GM18499 (cell line): ENCODE data around the gene SOCS7.
"Not testable (repeated sequence)": the region's sequence is repeated elsewhere in the genome, so short reads cannot be mapped to it uniquely, and the experiment has no call there.

ENCODE experiments used
- ATAC-seq: cut with Tn5 transposase; IDR thresholded peaks from one replicate; pipeline ENCODE4 v1.9.1; 2021; ENCODE audit warnings: moderate number of reproducible peaks; ENCODE audit not compliant: insufficient read depth, unreplicated experiment

SOCS7 gene

DNA sequence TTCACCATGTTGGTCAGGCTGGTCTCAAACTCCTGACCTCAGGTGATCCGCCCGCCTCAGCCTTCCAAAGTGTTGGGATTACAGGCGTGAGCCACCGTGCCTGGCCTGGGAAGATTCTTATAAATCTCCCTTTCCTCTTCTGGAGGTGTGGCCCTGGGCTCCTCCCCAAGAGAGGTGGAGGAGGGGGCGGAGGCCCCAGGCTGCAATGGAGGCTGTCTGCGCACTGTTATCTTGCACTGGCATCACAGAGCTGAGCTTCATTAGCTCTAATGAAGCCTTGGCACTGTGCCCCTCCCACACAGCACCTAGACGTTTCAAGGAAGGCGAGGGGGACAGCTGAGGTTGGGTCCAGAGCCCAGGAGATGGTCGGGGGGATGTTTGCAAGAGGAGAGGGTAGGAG lies 84.2 kb downstream of the SOCS7 start:
- ATAC-seq: no peak

DNA sequence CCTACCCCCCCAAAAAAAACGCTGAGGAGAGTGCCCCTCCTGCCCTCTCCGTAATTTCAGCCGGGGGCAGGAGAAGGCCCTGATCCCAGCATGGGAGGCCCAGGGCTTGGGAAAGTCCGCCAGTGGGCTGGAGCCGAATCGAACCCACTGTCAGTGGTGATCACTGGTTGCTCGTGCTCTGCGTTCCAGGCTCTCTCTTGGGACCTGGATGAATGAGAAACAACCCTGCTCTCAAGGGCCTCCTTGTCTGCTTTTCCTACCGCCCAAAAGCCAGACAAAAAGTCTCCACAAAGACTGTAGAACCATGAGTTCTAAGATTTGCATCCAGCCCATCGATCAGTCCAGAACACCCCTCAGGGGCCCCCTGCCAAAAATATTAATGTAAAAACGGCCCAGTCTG lies 84.7 kb downstream of the SOCS7 start:
- no peak for ATAC-seq

DNA sequence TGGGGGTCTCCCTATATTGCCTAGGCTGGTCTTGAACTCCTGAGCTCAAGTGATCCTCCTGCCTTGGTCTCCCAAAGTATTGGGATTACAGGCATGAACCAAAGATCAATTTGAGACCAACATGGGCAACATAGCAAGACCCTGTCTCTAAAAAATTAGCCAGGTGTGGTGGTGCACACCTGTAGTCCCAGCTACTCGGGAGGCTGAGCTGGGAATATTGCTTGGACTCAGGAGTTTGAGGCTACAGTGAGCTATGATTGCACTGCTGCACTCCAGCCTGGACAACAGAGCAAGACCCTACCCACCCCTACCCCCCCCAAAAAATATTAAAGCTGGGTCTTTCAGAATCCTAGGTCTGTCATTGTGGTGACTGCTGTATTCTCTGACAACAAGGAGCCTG lies 85.7 kb downstream of the SOCS7 start:
- not testable (repeated sequence) for ATAC-seq

DNA sequence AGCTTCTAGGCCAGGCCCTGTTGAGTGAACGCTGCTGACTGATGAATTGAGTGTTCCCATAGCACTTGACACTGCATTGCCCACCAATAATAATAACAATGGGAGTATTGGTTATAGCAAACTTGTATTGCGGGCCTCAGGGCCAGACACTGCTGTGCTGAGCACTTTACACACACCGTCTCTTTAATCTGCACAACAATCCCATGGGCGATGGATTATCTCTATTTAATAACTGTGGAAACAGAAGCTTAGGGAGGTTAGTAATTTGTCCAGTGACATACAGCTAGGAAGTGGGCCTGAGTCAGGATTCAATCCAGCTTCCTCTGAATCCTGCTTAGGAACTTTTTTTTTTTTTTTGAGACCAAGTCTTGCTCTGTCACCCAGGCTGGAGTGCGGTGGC lies 87.8 kb downstream of the SOCS7 start:
- no peak for ATAC-seq

DNA sequence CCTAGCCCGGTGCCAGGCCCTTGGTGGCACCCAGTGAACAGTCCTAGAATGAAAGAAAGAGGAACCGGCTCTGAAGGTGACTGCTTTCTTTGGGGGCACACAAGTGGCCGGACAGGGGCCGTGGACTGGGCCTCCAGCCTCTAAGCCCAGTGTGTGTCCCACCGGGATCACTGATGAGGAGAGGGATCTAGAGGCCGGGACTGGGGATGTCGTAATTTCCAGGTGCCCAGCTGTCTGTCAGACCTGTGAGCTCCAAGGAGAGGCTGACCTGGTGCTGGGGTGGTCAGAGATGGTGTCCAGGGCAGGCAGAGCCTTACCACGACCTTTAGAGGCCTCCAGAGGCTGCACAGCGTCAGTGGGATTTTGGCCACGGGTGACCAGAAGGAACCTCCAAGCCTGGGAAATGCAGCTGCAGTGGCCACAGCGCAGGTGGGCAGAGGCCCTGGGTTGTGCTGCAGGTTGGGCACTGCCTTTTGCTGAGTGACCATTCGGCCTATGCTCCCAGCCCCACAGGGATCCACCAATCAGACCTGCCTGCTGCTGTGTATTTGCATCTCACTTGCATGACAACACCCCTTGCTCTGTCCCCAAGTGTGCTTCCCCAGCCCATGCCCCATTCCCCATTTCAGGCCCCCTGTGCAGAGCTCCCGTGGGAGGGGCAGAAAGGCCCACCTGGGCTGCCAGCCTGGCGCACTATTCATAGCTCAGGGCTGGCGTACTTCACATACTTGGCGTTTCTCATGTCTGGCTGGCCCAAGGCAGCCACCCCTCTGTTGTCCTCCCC lies 89.2 kb downstream of the SOCS7 start:
- ATAC-seq: no peak

DNA sequence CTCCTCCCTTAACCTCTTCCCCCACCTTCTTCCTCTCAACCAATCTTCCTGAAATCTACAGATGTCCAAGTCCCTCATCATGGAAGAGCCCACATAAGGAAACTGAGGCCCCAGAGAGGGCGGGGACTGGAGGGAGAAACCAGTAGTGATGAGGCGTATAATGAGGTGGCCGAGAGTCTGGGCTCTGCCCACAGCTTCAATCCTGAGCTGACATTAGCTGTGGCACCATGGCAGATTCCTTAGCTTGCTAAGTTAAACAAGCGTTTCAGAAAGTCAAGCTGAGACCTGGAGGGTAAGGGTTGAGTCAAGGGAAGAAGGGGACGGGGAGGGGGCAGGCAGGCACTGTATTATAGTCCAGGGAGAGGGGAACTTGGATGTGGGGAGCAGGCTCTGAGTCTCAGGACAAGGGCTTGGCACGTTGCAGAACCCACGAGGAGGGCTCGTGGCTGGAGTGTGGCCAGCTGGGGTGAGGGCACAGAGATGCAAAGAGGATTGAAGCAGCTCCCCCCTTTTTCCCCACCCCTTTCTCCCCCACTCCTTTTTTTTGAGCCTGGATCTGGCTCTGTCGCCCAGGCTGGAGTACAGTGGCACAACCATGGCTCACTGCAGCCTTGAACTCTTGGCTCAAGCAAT lies 89.9 kb downstream of the SOCS7 start:
- no peak for ATAC-seq

DNA sequence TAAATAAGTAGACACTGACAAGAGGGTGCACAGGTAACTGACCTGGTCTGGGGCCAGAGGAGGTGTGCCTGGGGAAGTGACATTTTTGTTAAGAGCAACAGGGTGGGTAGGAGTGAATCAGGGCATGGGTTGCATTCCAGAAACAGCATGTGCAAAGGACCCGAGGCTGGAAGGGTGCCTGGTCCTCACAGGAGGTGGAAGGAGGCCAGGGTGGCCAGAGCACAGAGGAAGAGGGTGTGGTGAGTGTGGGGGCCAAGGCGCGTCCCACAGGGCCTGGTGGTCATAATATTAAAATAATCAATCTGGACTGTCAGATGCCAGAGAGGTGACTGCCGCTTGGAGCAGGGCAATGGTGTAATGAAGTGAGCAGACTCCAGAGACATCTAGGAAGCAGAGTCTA lies 90.9 kb downstream of the SOCS7 start:
- no peak for ATAC-seq

DNA sequence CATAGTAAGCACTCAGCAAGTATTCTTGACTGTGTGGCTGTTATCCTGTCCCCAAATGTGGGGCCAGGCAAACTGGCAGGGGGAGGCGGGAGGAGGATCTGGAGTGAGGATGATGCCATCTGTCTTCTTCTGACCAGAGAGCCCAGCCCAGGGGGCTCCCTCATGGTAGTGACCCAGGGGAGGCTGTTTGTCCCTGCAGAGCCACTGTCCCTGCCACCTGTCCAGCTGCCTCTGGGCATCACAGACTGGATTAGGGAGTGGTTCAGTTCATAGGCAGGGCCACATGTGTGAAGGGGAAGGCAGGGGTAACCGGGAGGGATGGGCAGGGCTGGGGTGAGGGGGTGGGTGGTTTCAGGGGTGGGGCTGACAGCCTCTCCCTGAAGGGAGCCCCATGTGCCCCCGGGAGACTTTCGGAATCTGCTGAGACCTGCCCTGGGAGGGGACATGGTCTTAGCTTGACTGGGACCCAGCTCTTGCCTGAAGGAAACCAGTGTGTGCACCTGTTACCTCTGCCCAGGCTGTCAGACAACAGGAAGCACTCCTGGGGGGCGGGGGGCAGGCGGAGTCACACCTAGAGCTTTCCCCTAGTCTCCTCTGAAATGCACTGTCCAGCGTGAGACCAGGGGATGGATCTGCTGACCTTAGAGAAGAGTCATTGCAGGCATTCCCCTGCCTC lies 91.8 kb downstream of the SOCS7 start:
- no peak for ATAC-seq

DNA sequence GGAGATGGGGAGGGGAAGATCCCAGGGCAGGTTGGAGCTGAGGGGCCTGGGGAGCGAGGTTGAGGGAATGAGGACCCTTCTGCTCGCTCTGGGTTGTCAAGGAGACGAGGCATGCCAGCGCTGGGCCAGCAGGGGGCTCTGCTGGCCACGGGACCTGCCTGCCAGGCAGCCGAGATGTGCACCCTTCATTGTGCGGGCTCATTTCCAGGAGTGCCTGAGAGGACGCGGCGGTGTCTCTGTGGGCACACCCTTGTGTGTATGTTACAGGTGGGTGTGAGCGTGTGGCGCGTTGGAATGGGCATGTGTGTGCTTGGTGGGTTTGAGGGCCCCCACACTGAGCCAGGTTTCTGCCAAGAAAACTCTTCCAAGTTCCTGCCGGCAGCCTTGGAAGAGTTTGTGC lies 92.5 kb downstream of the SOCS7 start:
- ATAC-seq: no peak

DNA sequence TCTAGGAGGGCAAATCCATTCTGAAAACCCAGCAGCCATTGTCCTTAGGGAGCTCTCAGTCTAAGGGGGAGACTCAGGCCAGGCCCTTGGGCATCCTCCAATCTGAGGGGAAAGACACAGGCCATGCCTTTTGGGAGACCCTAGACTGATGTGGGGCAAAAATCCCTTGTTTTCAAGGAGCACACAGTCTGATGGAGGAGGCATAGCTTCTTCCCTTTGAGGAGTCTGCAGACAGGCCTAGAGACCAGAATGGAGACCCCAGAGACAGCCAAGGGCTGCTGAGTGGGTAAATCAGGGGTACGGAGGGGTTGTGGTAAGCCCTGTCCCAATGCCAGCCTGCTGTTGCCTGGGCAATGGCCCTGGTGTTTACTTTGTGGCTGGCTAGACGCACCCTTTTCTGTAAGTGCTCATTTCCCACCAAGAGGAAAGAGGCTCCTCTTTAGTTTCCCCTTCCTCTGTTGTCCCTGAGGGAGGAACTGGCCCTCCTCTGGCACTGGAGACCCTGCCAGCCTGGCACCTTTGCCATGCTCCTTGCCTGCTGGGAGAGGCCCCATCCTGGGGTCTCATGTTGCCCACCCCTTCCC lies 96.0 kb downstream of the SOCS7 start:
- no peak for ATAC-seq

DNA sequence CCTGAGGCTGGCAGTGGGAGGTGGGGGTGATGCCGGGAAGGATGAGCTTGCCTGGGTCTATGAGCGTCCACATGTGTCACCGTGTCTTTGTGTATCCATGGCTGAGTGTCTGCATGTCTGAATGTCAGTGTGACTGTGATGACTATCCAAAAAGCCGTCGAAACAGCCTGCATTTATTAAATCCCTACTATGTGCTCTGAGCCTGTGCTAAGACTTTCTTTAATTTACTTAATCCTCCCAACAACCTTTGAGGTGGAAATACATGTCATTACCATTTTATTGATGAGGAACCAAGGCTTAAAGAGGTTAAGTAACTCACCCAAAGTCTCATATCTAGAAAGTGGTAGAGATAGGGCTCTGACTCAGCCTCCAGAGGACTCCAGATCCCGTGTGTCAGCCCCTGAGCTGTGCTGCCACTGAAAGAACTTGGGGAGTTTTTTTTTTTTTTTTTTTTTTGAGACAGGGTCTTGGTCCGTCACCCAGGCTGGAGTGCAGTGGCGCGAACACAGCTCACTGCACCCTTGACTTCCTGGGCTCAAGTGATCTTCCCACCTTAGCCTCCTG lies 96.6 kb downstream of the SOCS7 start:
- no peak for ATAC-seq

DNA sequence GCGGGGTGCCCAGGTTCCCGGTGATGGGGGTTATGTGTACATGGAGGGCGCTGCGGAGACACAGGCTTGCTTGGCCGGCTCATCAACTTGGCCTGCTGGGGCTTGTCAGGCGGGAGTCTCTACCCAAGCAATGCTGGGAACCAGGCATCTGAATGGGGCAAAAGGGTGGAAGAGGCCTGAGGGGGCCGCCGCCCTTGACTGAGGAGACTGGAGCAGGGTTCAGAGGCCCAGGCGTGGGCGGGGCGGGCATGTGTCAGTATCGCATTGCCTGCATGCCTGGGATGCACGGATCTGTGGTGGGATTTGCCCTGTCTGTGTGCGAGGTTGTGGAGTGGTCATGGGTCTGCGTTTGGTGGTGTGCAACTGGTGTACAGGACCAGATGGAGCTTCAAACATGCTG lies 97.7 kb downstream of the SOCS7 start:
- no peak for ATAC-seq

DNA sequence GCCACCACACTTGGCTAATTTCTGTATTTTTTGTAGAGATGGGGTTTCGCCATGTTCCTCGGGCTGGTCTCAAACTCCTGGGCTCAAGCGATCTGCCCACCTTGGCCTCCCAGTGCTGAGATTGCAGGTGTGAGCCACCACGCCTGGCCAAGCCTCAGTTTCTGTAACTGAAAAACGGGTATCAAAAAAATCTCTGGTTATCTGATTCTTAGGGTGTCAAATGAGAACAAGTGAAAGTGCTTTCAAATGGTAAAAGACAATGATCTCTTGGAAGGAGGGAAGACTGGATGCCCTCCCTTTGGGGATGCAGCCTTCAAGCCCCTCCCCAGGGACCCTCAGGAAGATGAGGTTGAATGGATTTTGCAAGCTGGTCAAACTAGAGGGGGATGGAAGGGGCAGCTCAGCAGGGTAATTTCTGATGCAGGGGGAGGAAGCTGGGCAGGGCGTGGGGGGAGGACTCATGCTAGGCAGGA lies 98.9 kb downstream of the SOCS7 start:
- ATAC-seq: no peak

DNA sequence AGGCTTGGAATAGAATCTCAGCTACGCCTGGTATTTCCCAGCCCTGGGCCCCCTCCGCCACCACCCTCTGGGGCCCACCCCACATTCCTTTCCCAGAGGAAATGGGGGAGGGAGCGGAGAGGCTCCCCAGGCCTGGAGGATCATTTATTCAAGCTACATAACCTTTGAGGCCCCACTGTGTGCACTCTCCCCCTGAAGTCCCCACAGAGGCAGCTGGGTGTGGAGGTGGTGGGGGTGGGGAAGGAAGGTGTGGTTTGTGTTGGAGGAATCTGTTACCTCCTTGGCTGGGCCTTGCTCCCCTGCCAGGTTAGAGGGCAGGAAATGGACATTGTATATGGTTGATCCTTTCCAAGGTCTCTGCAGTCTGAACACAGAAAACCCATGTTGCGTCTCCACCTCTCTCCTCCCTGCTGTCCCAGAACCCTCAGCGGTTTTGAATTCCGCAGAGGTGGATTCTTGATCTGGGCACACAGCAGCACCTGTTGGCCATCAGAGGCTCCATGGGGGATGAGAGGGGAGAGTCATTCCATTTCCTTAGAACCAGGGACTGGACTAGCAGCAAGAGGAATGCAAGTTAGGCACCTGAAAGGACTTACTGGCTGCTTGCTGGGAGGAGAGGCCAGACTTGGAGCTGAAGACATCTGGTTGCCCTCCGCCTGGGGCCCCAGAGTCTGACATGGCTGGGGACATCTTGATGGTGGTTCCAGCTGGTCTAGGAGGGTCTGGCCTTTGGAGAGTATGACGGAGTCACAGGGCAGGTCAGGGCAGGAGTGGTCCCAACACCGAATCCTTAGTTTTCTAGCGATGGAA lies 99.6 kb downstream of the SOCS7 start:
- no peak for ATAC-seq

DNA sequence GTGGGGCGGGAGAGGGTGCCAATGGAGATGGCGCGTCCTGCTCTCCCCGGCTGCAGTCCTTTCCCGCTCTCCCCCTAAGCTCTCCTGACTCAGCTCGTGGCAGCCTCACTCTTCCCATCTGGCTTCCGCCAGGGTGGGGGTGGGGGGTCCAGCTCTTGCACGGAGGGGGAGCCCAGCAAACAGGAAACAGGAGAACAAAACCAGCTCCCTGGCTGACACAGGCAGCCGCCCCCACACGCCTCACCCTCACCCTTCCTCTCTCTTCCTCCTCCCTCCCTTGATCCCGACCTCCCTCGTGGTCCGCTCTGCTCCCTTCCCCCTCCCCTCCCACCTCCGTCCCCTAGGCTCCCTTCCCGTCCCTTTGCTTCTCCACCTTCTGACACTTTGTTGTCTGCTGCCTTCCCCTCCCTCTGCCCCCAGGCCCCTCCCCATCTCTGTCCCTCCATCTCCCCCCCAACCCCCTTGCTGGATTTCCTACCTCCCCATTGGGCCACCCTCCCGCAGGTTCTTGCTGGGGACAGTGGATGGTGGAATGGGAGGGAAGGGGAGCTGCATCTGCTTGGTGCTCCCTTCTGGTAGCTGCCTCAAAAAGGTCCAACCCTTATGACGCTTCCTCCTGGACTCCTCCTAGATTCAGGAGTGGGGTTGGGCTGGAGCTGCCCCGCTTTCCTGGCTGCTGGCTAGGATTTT lies 100.3 kb downstream of the SOCS7 start:
- no peak for ATAC-seq

DNA sequence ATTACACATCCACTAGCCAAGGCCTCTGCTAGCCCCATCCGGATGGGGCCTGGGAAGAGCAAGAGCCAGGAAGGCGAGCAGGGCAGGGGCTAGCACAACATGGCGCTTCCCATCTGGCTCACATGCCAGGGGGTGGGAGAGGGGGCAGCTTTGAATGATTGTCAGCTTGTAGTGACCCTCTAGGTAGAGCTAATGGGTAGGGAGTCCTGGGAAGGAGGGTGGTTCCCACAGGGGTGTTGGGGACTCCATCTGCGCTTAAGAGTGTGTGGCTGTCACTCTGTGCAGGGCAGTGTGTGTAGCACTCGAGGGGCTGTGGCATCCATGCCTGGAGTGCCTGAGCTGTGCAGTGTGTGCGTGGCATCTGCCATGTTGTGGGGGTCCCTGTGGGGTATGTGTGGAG lies 101.1 kb downstream of the SOCS7 start:
- no peak for ATAC-seq

DNA sequence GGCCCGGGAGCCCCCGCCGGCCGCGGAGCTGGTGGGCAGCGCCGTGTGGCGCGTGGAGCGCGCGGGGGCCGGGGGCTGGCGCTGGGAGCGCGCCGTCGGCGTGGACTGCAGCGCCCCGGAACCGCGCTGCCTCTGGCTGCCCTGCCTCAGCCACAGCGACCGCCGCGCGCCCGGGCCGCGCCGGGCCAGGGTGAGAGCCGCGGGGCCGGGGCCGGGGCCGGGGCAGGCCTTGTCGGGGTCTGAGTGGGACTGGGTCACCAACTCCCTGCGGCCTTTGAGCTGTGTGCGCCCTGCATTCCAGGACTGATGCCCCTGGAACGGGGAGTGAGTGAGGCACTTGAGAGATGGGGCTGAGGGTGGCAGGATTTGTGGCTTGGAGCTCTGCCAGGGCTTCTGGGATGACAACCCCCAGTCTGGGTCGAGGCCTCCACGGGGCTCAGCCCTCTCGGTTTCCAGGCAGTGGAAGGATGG lies 102.3 kb downstream of the SOCS7 start:
- ATAC-seq: no peak

DNA sequence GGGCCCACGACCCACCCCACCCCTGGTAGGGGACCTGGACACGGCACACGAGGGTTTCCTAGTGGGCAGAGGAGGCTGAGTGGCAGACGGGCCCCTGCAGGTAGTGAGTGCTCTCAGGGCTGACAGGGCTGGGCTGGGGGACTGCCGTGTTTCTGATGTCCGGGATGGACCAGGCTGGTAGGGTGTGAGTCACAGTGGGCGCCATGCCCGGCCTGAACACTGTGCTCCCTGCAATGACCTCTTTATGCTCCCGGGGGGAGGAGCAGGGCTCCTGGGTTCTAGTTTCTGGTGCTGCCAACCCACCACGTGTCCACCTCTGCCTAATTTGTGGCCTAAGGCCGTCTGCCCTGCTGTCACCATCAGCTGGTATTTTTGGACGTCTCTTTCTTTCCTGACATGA lies 102.9 kb downstream of the SOCS7 start:
- ATAC-seq: no peak
